ENCODE data around the gene PODN. TPM values are rescaled to one million over a fixed set of nuclear protein-coding genes. Genes with fewer than 3 reads are reported as not detected.

Gene PODN
- total and polyA plus RNA-seq, 7 donors, result 1.6 to 200 (median 67.6) TPM

- Histone ChIP-seq H3K4me3 (no peak overlapping the region), H3K27ac (peak overlapping the region; percentile 49 to 92 (median 83)), H3K36me3 (no peaks in the 10 kb centered on the region), H3K9me3 (no peaks in the 10 kb centered on the region), H3K27me3 (no peaks in the 10 kb centered on the region), H3K4me1 (peaks cover 0 to 86% (median 57%) of the 10 kb centered on the region in 4 donors)
- intact Hi-C loops (cut with DNase I), result no loop called here
- no peak for TF ChIP-seq EP300 (IDR thresholded peaks at IDR 0.05)
- no peak for TF ChIP-seq POLR2A (IDR thresholded peaks at IDR 0.05)
- no peak for TF ChIP-seq POLR2AphosphoS5 (IDR thresholded peaks at IDR 0.05)
- no peak for TF ChIP-seq CTCF (IDR thresholded peaks at IDR 0.05)
- DNase-seq, result peak; percentile 62
- WGBS, 2 donors, result 81 to 84% methylated on average over 12 of the region's 12 CpGs
Measured at GRCh38 chr1:53129891-53130597, 68.0 kb downstream of the PODN start.

- H3K4me3 ChIP-seq, result no peak overlapping the region
- H3K27me3 ChIP-seq, result no peaks in the 10 kb centered on the region
- intact Hi-C loops (cut with DNase I), result no loop called here
- H3K27ac ChIP-seq, result peak overlapping the region; percentile 49 to 92 (median 83)
- TF ChIP-seq CTCF (IDR thresholded peaks at IDR 0.05), result no peak
- no peak for TF ChIP-seq POLR2AphosphoS5 (IDR thresholded peaks at IDR 0.05)
- TF ChIP-seq POLR2A (IDR thresholded peaks at IDR 0.05), result no peak
- TF ChIP-seq EP300 (IDR thresholded peaks at IDR 0.05), result no peak
- H3K9me3 ChIP-seq, result no peaks in the 10 kb centered on the region
- no peak for DNase-seq
- peaks cover 0 to 86% (median 57%) of the 10 kb centered on the region in 4 donors for H3K4me1 ChIP-seq
- 92 to 93% methylated on average over 1 of the region's 1 CpG for WGBS, 2 donors
- H3K36me3 ChIP-seq, result no peaks in the 10 kb centered on the region
Measured at GRCh38 chr1:53130598-53130877, 68.5 kb downstream of the PODN start.

GRCh38 chr1:53130878-53131589, 69.0 kb downstream of the PODN start:
- TF ChIP-seq POLR2A (IDR thresholded peaks at IDR 0.05) (no peak), POLR2AphosphoS5 (IDR thresholded peaks at IDR 0.05) (peak; percentile 80 to 92 (median 90)), CTCF (IDR thresholded peaks at IDR 0.05) (no peak), EP300 (IDR thresholded peaks at IDR 0.05) (peak in 3 of 4 donors; percentile 73 to 84 (median 83))
- Histone ChIP-seq H3K27ac (peak overlapping the region; percentile 49 to 92 (median 83)), H3K27me3 (no peaks in the 10 kb centered on the region), H3K4me3 (no peak overlapping the region), H3K4me1 (peaks cover 0 to 86% (median 56%) of the 10 kb centered on the region in 4 donors), H3K9me3 (no peaks in the 10 kb centered on the region), H3K36me3 (no peaks in the 10 kb centered on the region)
- intact Hi-C loops (cut with DNase I), result no loop called here
- DNase-seq, result peak; percentile 83
- 78 to 85% methylated on average over 9 of the region's 9 CpGs for WGBS, 2 donors

- peak; percentile 63 for DNase-seq
- Histone ChIP-seq H3K27me3 (no peaks in the 10 kb centered on the region), H3K27ac (peak overlapping the region; percentile 49 to 92 (median 83)), H3K36me3 (no peaks in the 10 kb centered on the region), H3K9me3 (no peaks in the 10 kb centered on the region), H3K4me1 (peaks cover 0 to 82% (median 52%) of the 10 kb centered on the region in 4 donors), H3K4me3 (no peak overlapping the region)
- WGBS, 2 donors, result 87 to 89% methylated on average over 2 of the region's 2 CpGs
- TF ChIP-seq POLR2A (IDR thresholded peaks at IDR 0.05) (no peak), CTCF (IDR thresholded peaks at IDR 0.05) (no peak), EP300 (IDR thresholded peaks at IDR 0.05) (no peak), POLR2AphosphoS5 (IDR thresholded peaks at IDR 0.05) (peak; percentile 17 to 67 (median 46))
- intact Hi-C loops (cut with DNase I), result no loop called here
Measured at GRCh38 chr1:53131590-53131938, 69.6 kb downstream of the PODN start.
